A673 (cell line): Measurements from ENCODE around the gene SULT1A2.

Source experiments
- EZH2 ChIP-seq: fragments of 200-600 bp; sonication (generic); IDR thresholded peaks from 2 replicates; pipeline ENCODE4 v1.6.1; 2017; ENCODE audit warnings: borderline replicate concordance, low read depth, mild to moderate bottlenecking, mixed read lengths, antibody characterized with exemption, low read length; ENCODE audit not compliant: poor library complexity, severe bottlenecking
- TF ChIP-seq, protein P1 (sequence below): fragments of 300-800, 200-600 bp; sonication (generic); conservative IDR thresholded peaks from 2 replicates; pipeline ENCODE4 v1.5.1; 2017; ENCODE audit warnings: low read depth, mild to moderate bottlenecking, antibody characterized with exemption, low read length, moderate library complexity, mixed read lengths

DNA sequence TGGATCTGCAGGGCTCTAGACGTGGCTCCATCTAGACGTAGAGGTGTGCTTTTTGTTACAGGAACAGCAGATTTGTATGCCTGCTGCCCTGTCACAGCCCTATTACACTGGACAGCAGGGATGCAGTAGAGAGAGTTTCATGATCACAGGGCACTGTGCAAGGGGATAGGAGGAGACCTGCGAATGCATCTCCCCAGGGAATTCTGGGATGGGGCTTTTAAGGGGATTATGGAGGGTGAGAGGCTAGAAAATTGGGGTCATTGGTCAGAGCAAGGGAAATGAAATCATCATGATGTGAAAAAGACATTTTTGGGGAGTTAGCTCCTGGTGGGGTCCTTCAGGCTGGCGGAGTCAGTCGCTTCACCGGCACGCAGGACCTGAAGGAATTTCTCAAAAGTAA is 54.2 kb downstream of the SULT1A2 start:
- TF ChIP-seq EZH2, result no peak
- TF ChIP-seq, protein P1, sequence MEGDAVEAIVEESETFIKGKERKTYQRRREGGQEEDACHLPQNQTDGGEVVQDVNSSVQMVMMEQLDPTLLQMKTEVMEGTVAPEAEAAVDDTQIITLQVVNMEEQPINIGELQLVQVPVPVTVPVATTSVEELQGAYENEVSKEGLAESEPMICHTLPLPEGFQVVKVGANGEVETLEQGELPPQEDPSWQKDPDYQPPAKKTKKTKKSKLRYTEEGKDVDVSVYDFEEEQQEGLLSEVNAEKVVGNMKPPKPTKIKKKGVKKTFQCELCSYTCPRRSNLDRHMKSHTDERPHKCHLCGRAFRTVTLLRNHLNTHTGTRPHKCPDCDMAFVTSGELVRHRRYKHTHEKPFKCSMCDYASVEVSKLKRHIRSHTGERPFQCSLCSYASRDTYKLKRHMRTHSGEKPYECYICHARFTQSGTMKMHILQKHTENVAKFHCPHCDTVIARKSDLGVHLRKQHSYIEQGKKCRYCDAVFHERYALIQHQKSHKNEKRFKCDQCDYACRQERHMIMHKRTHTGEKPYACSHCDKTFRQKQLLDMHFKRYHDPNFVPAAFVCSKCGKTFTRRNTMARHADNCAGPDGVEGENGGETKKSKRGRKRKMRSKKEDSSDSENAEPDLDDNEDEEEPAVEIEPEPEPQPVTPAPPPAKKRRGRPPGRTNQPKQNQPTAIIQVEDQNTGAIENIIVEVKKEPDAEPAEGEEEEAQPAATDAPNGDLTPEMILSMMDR, result no peak
